ENCODE data around the gene PGM2L1. TPM values are rescaled to one million over a fixed set of nuclear protein-coding genes. Genes with fewer than 3 reads are reported as not detected.

PGM2L1 gene
- total RNA-seq, 1 experiment from 2014 or later: 0.75 TPM

- Mint-ChIP-seq H3K4me1 (ENCODE audit: insufficient read depth, unreplicated experiment) (peaks cover 18% of the 10 kb centered on the region), H3K36me3 (ENCODE audit: insufficient read depth, unreplicated experiment) (no peaks in the 10 kb centered on the region), H3K9me3 (ENCODE audit: unreplicated experiment) (no peaks in the 10 kb centered on the region), H3K27ac (ENCODE audit: low read depth, unreplicated experiment) (no peak overlapping the region), H3K27me3 (ENCODE audit: insufficient read depth, unreplicated experiment) (no peaks in the 10 kb centered on the region), H3K4me3 (ENCODE audit: unreplicated experiment) (no peak overlapping the region)
- no peak for TF ChIP-seq CTCF (IDR thresholded peaks at IDR 0.05; ENCODE audit: unreplicated experiment)
- no peak for DNase-seq (ENCODE audit: unreplicated experiment)
- ChIA-PET POLR2A (no interaction called here), CTCF (no interaction called here)
- BruUV-seq (replicated peaks): no TSS peak
- intact Hi-C loops (cut with micrococcal nuclease): no loop called here
These were observed 115.3 kb downstream of the PGM2L1 start for GRCh38 chr11:74282914-74283371.

GRCh38 chr11:74282421-74282820 is 115.8 kb downstream of the PGM2L1 start:
- no peak overlapping the region for H3K27ac Mint-ChIP-seq (ENCODE audit: low read depth, unreplicated experiment)
- POLR2A ChIA-PET: no interaction called here
- H3K9me3 Mint-ChIP-seq (ENCODE audit: unreplicated experiment): no peaks in the 10 kb centered on the region
- no peak for TF ChIP-seq CTCF (IDR thresholded peaks at IDR 0.05; ENCODE audit: unreplicated experiment)
- intact Hi-C loops (cut with micrococcal nuclease): no loop called here
- DNase-seq (ENCODE audit: unreplicated experiment): no peak
- no peak overlapping the region for H3K4me3 Mint-ChIP-seq (ENCODE audit: unreplicated experiment)
- CTCF ChIA-PET: no interaction called here
- H3K27me3 Mint-ChIP-seq (ENCODE audit: insufficient read depth, unreplicated experiment): no peaks in the 10 kb centered on the region
- no TSS peak for BruUV-seq (replicated peaks)
- H3K36me3 Mint-ChIP-seq (ENCODE audit: insufficient read depth, unreplicated experiment): no peaks in the 10 kb centered on the region
- peaks cover 20% of the 10 kb centered on the region for H3K4me1 Mint-ChIP-seq (ENCODE audit: insufficient read depth, unreplicated experiment)

GRCh38 chr11:74280494-74280893 is 117.7 kb downstream of the PGM2L1 start:
- no peak for TF ChIP-seq CTCF (IDR thresholded peaks at IDR 0.05; ENCODE audit: unreplicated experiment)
- no peaks in the 10 kb centered on the region for H3K27me3 Mint-ChIP-seq (ENCODE audit: insufficient read depth, unreplicated experiment)
- no TSS peak for BruUV-seq (replicated peaks)
- intact Hi-C loops (cut with micrococcal nuclease): no loop called here
- ChIA-PET POLR2A (no interaction called here), CTCF (interaction anchor here (0.6 kb wide), 2 partner anchors 12 to 109 kb away, joined by 3 read pairs; no protein-coding TSS in a partner anchor)
- peaks cover 20% of the 10 kb centered on the region for H3K4me1 Mint-ChIP-seq (ENCODE audit: insufficient read depth, unreplicated experiment)
- H3K27ac Mint-ChIP-seq (ENCODE audit: low read depth, unreplicated experiment): no peak overlapping the region
- no peaks in the 10 kb centered on the region for H3K9me3 Mint-ChIP-seq (ENCODE audit: unreplicated experiment)
- no peaks in the 10 kb centered on the region for H3K36me3 Mint-ChIP-seq (ENCODE audit: insufficient read depth, unreplicated experiment)
- no peak overlapping the region for H3K4me3 Mint-ChIP-seq (ENCODE audit: unreplicated experiment)
- DNase-seq (ENCODE audit: unreplicated experiment): no peak

Small RNA genes lying within 50 kb of the gene (microRNA-seq; reads per million reads assigned to microRNA genes)
- gene MIR548AL: 0.79 reads per million

Other genes with a start within 250 kb of the PGM2L1 start
- gene C2CD3, start 227.4 kb downstream of the PGM2L1 start, total RNA-seq (2022): 18.7 and 23.2 TPM in 2 replicates
- 36.3 and 38.1 TPM in 2 replicates for gene PPME1, start 227.1 kb downstream of the PGM2L1 start, total RNA-seq (2022)
- gene P4HA3, start 86.8 kb downstream of the PGM2L1 start, total RNA-seq (2022): 0.15 and 0.93 TPM in 2 replicates
- not detected in 2 replicates for gene KCNE3, start 69.1 kb upstream of the PGM2L1 start, total RNA-seq (2022)
- gene LIPT2, start 95.3 kb upstream of the PGM2L1 start, total RNA-seq (2022): 3.0 and 7.9 TPM in 2 replicates
- 19.5 and 27.1 TPM in 2 replicates for gene POLD3, start 194.1 kb upstream of the PGM2L1 start, total RNA-seq (2022)

Data from MCF 10A (cell line).